Gastroesophageal sphincter (tissue), 4 donors: Measurements from ENCODE around the gene TTLL5. TPM values are rescaled to one million over a fixed set of nuclear protein-coding genes. Genes with fewer than 3 reads are reported as not detected.

Experiments
- ATAC-seq: fragments of 150-250 bp; one replicate; pipeline ENCODE4 v1.9.1; 2016; ENCODE audit warnings: mild to moderate bottlenecking, moderate library complexity
- H3K27ac ChIP-seq, 4 donors: fragments of 200-600 bp; sonication (generic) in 3 of 4; 1 replicate in 3 of 4; 2 replicates in 1 of 4; pipeline ENCODE4 v1.5.1; 2016 to 2019
- H3K27me3 ChIP-seq: fragments of 200-600 bp; sonication (generic); one replicate; pipeline ENCODE4 v1.5.1; 2019
- H3K36me3 ChIP-seq, 2 donors: fragments of 200-600 bp; sonication (generic); one replicate each; pipeline ENCODE4 v1.5.1; 2019; ENCODE audit warnings: control low read depth in 1 of 2
- H3K4me1 ChIP-seq, 3 donors: fragments of 200-600 bp; sonication (generic); 1 replicate in 2 of 3; 2 replicates in 1 of 3; pipeline ENCODE4 v1.5.1; 2016 to 2019; ENCODE audit warnings: control low read depth in 2 of 3
- H3K4me3 ChIP-seq, 2 donors: fragments of 200-600 bp; sonication (generic); one replicate each; pipeline ENCODE4 v1.5.1; 2019; ENCODE audit warnings: mild to moderate bottlenecking in 1 of 2, moderate library complexity in 1 of 2
- H3K9me3 ChIP-seq, 3 donors: fragments of 200-600 bp; sonication (generic); one replicate each; pipeline ENCODE4 v1.5.1; 2017 to 2019; ENCODE audit warnings: control low read depth in 2 of 3
- EP300 ChIP-seq: sonication (generic); formaldehyde crosslinking; IDR thresholded peaks from one replicate; pipeline ENCODE4 v1.6.1; 2017; ENCODE audit warnings: antibody characterized with exemption, mild to moderate bottlenecking
- POLR2A ChIP-seq, 2 donors: fragments of 450-650 bp; IDR thresholded peaks; one replicate each; pipeline ENCODE4 v1.6.1; 2017; ENCODE audit warnings: antibody characterized with exemption in 2 of 2, mild to moderate bottlenecking in 2 of 2, moderate library complexity in 1 of 2
- POLR2AphosphoS5 ChIP-seq: sonication (generic); formaldehyde crosslinking; IDR thresholded peaks from one replicate; pipeline ENCODE4 v1.6.1; 2017; ENCODE audit warnings: antibody characterized with exemption
- WGBS, 2 donors: methylation state at CpG; one replicate each; pipeline ENCODE4 v1.1.5; 2018; ENCODE audit warnings: low coverage in 1 of 2; 5-methylcytosine and 5-hydroxymethylcytosine counted together
- total RNA-seq, 4 donors: library from RNA; depleted of rRNA; stranded (reverse); fragments of >200 nt; gene quantifications; one replicate each; pipeline ENCODE4 v1.1.0, GENCODE V29; 2016
- TF ChIP-seq, protein P1 (sequence below), 4 experiments: fragments of 200-600 bp in 2 of 4; fragments of 450-650 bp in 2 of 4; sonication (generic) in 1 of 4; IDR thresholded peaks; one replicate each; pipeline ENCODE4 v1.5.1; 2017 to 2019; ENCODE audit warnings: antibody characterized with exemption in 4 of 4, mild to moderate bottlenecking in 2 of 4, moderate library complexity in 2 of 4

TTLL5 gene
- total RNA-seq, 4 donors from 2014 or later, result 18.1 to 30.0 (median 22.1) TPM

DNA sequence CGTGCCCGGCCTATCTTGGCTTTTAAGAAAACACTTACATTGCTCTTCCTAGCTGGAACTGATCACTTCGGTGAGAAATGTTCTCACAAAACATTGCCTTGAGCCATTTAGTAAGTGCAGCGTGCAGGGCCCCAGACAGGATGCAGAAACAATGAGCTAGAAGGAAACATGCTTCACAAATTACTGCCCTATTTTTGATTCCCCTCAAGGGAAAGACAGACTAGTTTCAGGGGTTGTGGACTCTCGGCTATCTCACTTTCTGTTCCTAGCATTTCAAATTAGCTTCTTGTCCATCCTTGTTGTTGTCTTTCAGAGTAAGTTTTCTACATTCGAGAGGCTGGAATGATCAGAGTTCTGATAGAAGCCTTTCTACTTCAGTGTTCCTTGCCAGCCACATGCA is 299.2 kb downstream of the TTLL5 start:
- H3K9me3 ChIP-seq, result no peaks in the 10 kb centered on the region
- WGBS, 2 donors, result 94 to 96% methylated on average over 3 to 5 of the region's 6 CpGs
- peaks cover 0 to 77% of the 10 kb centered on the region in 2 donors for H3K36me3 ChIP-seq
- no peak overlapping the region for H3K4me3 ChIP-seq
- H3K27me3 ChIP-seq, result no peaks in the 10 kb centered on the region
- no peaks in the 10 kb centered on the region for H3K4me1 ChIP-seq
- ATAC-seq, result no peak
- TF ChIP-seq EP300 (no peak), POLR2AphosphoS5 (no peak), POLR2A (IDR thresholded peaks at IDR 0.05) (no peak)
- TF ChIP-seq, protein P1, sequence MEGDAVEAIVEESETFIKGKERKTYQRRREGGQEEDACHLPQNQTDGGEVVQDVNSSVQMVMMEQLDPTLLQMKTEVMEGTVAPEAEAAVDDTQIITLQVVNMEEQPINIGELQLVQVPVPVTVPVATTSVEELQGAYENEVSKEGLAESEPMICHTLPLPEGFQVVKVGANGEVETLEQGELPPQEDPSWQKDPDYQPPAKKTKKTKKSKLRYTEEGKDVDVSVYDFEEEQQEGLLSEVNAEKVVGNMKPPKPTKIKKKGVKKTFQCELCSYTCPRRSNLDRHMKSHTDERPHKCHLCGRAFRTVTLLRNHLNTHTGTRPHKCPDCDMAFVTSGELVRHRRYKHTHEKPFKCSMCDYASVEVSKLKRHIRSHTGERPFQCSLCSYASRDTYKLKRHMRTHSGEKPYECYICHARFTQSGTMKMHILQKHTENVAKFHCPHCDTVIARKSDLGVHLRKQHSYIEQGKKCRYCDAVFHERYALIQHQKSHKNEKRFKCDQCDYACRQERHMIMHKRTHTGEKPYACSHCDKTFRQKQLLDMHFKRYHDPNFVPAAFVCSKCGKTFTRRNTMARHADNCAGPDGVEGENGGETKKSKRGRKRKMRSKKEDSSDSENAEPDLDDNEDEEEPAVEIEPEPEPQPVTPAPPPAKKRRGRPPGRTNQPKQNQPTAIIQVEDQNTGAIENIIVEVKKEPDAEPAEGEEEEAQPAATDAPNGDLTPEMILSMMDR (IDR thresholded peaks at IDR 0.05), result no peak
- no peak overlapping the region for H3K27ac ChIP-seq

DNA sequence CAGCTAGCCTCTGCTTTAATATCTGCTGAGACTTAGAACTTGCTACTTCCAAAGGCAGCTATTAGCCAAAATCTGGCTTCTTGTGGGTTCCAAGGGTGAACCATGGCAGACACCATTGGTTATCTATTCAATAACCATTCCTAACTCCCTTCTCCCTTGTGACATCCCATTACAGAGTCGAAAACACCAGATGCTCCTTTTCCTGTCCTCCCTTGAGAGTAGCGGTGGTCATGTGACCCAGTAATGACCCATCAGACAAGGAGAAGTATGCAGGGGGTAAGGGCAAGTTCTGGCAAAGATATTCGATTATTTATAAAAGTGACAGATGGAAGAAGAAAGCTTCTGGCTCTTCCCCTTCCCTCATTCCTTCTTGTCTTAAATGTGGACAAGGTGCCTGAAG is 300.6 kb downstream of the TTLL5 start:
- TF ChIP-seq POLR2A (IDR thresholded peaks at IDR 0.05) (no peak), POLR2AphosphoS5 (no peak), EP300 (no peak)
- TF ChIP-seq, protein P1 (IDR thresholded peaks at IDR 0.05), result no peak
- WGBS, 2 donors, result 61 to 80% methylated on average over 1 to 2 of the region's 3 CpGs
- no peak overlapping the region for H3K4me3 ChIP-seq

DNA sequence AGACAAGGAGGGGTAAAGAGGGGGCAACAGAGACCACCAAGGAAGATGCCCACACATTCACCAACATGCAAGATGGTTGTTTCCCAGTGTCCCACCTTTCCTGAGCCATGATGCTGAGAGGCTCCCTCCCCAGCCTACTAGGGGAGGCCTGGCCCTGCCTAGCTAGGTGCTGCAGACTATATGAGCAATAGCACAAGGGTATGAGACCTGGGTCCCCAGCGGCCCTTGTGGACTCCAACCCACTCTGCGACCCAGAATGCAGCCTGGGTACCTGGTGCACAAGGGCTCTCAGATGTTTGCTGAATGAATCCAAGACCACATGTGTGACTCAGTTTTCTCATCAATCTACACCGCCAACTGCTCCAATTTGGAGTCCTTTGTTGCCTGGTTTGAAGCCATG is 306.8 kb downstream of the TTLL5 start:
- TF ChIP-seq, protein P1 (IDR thresholded peaks at IDR 0.05), result no peak
- TF ChIP-seq POLR2A (IDR thresholded peaks at IDR 0.05), result no peak
- TF ChIP-seq POLR2AphosphoS5, result no peak
- no peak for TF ChIP-seq EP300
- H3K27me3 ChIP-seq, result no peaks in the 10 kb centered on the region
- peaks cover 0 to 87% of the 10 kb centered on the region in 2 donors for H3K36me3 ChIP-seq
- H3K27ac ChIP-seq, result no peak overlapping the region
- no peak overlapping the region for H3K4me3 ChIP-seq
- no peaks in the 10 kb centered on the region for H3K9me3 ChIP-seq
- 80 to 100% methylated on average over 1 to 2 of the region's 3 CpGs for WGBS, 2 donors
- H3K4me1 ChIP-seq, result peaks cover 0 to 4% (median 0%) of the 10 kb centered on the region in 3 donors
- no peak for ATAC-seq

More for the DNA sequence above, 300.6 kb downstream of the TTLL5 start:
- H3K4me1 ChIP-seq, result no peaks in the 10 kb centered on the region
- no peak overlapping the region for H3K27ac ChIP-seq
- no peak for ATAC-seq
- no peaks in the 10 kb centered on the region for H3K27me3 ChIP-seq
- H3K9me3 ChIP-seq, result no peaks in the 10 kb centered on the region
- peaks cover 0 to 89% of the 10 kb centered on the region in 2 donors for H3K36me3 ChIP-seq

DNA sequence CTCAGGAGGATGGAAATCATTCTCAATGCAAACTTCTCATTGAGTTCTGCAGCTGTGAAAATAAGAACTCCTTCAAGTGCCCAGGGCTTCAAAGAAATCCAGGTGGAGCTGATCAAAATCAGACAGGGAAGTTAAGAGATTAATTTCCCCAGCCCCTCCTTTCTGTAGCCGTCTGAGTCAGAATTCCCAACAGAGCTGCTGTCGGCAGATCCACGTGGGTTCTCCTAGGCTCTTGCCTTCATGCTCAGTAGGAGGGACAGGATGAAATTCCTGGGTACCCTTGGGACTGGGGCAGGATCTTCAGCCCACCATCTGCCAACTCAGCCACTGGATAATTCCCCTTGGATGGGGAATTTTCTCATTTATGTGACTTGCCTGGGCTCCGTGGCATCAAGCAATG is 307.4 kb downstream of the TTLL5 start:
- Histone ChIP-seq H3K27me3 (no peaks in the 10 kb centered on the region), H3K4me3 (no peak overlapping the region), H3K27ac (peak overlapping the region in 3 of 4 donors; percentile 17 to 54 (median 48)), H3K36me3 (peaks cover 0 to 81% of the 10 kb centered on the region in 2 donors), H3K4me1 (peaks cover 0 to 9% (median 0%) of the 10 kb centered on the region in 3 donors), H3K9me3 (no peaks in the 10 kb centered on the region)
- WGBS, 2 donors, result 50% methylated on average over 1 of the region's 4 CpGs; no CpG with 5 or more reads in 1 of the 2 donors
- peak; percentile 78 for ATAC-seq
- TF ChIP-seq, protein P1 (IDR thresholded peaks at IDR 0.05), result no peak
- TF ChIP-seq EP300 (no peak), POLR2A (IDR thresholded peaks at IDR 0.05) (no peak), POLR2AphosphoS5 (no peak)

DNA sequence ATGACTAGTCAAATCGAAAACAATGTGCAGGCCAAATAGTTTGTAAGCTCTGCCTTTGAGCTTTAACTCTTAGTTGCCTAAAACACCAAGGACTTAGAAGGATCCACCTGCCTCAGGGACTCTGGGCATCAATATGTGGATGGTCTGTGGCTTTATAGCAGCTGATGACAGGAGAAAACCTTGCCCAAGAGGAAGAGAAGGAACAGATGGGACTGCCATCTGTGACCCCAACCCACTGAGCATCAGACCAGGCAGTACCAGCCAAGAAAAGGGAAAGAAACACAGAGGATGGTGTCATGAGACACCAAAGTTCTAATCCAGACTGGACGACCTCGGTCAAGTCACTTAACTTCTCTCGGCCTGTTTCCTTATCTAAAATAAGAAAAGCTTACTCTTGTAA is 308.1 kb downstream of the TTLL5 start:
- WGBS, 2 donors, result 61 to 69% methylated on average over 4 of the region's 4 CpGs
- H3K4me1 ChIP-seq, result peaks cover 0 to 9% (median 0%) of the 10 kb centered on the region in 3 donors
- TF ChIP-seq POLR2AphosphoS5 (no peak), EP300 (no peak), POLR2A (IDR thresholded peaks at IDR 0.05) (no peak)
- TF ChIP-seq, protein P1 (IDR thresholded peaks at IDR 0.05), result no peak
- no peak for ATAC-seq
- peaks cover 0 to 76% of the 10 kb centered on the region in 2 donors for H3K36me3 ChIP-seq
- peak overlapping the region in 3 of 4 donors; percentile 25 to 54 (median 48) for H3K27ac ChIP-seq
- H3K27me3 ChIP-seq, result no peaks in the 10 kb centered on the region
- H3K4me3 ChIP-seq, result no peak overlapping the region
- no peaks in the 10 kb centered on the region for H3K9me3 ChIP-seq
